HG03520 (cell line): Measurements from ENCODE around the gene F2RL1.
"Not testable (repeated sequence)": the region's sequence is repeated elsewhere in the genome, so short reads cannot be mapped to it uniquely, and the experiment has no call there.

Experiments
- ATAC-seq: cut with Tn5 transposase; IDR thresholded peaks from one replicate; pipeline ENCODE4 v1.9.1; 2021; ENCODE audit warnings: mild to moderate bottlenecking, moderate library complexity; ENCODE audit not compliant: unreplicated experiment

Gene F2RL1

GRCh38 chr5:76849419-76850291 is 30.8 kb downstream of the F2RL1 start, which contains the start of gene S100Z:
TSS of gene S100Z (plus strand) at chr5:76850014. CDS start at chr5:76875360, 25,346 bp downstream.
- ATAC-seq, result no peak

GRCh38 chr5:76850543-76851145 is 31.8 kb downstream of the F2RL1 start:
- no peak for ATAC-seq

DNA sequence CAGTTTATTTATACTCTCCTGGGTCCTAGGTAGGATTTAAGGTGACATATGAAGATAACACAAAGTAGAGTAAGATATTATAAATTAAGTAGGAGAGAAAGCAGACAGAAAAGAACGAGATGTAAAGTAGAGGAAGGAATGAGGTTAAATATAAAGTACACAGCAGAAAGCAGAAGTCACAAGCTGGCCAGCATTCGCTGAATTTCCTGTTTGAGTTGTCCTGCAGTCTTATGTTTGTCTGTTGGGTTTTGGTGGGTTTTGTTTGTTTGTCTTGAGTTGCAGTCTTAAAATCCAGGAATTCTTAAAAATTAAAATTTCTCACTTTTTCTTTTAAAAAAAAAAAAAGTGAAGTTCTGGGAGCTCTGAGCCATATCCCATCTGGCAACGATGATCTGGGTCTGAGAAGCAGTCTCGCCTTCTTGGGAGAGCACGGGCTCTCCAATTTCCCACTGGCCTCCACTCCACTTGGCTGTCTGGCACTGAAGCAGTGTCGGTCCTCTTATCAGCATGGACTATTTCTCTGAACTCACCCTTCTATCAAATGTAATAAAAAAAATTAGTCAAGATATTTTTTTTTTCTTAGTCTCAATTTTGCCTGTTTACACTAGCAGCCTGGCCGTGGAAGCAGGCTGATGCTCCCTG is 33.0 kb downstream of the F2RL1 start:
- ATAC-seq, result no peak

DNA sequence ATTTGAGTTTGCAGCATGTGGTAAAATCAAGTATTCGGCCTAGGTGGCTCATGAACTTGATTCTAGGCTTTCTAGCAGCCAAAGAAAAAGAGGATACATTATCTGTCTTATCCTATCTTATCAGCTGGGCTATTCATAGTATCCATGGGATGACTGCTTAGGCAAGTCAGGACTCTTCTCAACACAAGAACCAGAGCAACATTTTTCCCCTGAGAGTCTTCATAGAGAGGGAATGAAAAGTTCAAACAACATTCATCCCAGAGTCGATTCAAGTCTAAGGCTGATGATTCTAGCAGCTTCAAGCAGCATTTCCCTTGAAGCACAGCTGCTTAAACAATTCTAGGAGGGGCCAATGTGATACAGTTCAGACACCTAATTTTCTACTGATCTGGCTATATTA is 33.9 kb downstream of the F2RL1 start:
- ATAC-seq, result no peak

- ATAC-seq, result not testable (repeated sequence)
Measured at GRCh38 chr5:76853741-76854140, 34.9 kb downstream of the F2RL1 start.

- ATAC-seq, result no peak
Measured at GRCh38 chr5:76854644-76855043, 35.8 kb downstream of the F2RL1 start.

DNA sequence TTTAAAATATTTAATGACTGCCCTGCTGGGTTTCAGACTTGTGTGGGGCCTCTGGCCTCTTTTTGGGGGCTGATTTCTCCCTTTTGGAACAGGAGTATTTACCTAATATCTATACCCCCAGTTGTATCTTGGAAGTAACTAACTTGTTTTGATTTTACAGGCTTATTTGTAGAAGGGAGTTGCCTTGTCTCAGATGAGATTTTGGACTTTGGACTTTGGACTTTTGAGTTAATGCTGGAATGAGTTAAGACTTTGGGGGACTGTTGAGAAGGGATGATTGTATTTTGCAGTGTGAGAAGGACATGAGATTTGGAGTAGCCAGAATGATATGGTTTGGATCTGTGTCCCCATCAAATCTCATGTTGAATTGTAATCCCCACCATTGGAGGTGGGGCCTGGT is 36.7 kb downstream of the F2RL1 start:
- not testable (repeated sequence) for ATAC-seq

DNA sequence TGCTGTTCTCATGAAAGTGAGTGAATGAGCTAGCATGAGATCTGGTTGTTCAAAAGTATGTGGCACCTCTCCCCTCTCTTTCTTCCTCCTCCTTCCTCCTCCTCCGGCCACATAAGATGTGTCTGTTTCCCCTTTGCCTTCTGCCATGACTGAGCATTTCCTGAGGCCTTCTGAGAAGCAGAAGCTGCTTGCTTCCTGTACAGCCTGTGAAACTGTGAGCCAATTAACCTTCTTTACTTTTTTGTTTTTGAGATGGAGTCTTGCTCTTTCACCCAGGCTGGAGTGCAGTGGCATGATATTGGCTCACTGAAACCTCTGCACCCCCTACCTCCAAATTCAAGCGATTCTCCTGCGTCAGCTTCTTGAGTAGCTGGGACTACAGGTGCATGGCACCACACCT is 37.1 kb downstream of the F2RL1 start:
- ATAC-seq, result no peak

DNA sequence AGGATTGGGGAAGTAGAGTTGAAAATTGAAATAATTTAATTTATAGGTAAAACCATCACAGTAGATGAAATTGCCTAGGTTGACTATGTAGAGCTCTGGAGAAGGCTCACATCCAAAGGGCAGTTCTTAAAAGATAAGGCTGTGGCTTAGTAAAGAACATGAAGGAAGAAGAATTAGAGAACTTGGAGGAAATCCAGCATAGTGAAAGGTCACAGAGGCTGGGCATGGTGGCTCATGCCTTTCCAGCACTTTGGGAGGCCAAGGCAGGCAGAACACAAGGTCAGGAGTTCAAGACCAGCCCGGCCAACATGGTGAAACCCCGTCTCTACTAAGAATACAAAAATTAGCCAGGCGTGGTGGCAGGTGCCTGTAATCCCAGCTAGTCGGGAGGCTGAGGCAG is 38.0 kb downstream of the F2RL1 start:
- not testable (repeated sequence) for ATAC-seq

GRCh38 chr5:76859591-76860247 is 40.9 kb downstream of the F2RL1 start:
- ATAC-seq, result no peak

- no peak for ATAC-seq
Measured at GRCh38 chr5:76861612-76862011, 42.8 kb downstream of the F2RL1 start.

GRCh38 chr5:76863001-76863400 is 44.2 kb downstream of the F2RL1 start:
- no peak for ATAC-seq

DNA sequence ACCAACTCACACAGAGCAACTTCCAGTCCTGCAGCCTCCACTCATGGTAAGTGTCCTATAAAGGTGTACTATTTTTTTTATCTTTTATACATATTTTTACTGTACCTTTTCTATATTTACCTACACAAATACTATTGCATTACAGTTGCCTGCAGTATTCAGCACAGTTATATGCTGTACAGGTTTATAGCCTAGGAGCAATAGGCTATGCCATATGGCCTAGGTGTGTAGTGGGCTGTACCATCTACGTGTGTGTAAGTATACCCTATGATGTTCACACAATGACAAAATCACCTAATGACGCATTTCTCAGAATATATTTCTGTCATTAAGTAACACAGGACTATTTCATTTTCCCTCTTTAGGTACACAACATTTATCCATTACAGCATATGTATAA is 47.7 kb downstream of the F2RL1 start:
- ATAC-seq, result no peak

DNA sequence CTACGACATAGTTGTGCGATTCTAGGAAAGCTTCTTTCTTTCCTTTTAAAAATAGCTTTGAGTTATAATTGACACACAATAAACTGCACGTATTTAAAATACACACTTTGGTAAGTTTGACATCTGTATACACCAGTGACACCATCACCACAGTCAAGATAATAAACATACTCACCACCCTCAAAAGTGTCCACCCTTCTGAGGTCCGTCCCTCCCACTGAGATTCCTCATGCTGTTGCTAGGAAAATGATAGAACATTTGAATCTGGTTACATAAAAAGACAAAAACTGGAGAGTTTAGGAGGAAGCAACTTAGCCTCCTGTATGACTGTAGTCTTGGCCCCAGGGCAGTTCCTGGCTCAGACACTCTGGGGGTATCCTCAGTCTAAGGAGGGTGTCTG is 48.2 kb downstream of the F2RL1 start:
- no peak for ATAC-seq

- ATAC-seq, result no peak
Measured at GRCh38 chr5:76867827-76868693, 49.2 kb downstream of the F2RL1 start.

- ATAC-seq, result no peak
Measured at GRCh38 chr5:76870046-76870445, 51.2 kb downstream of the F2RL1 start.

DNA sequence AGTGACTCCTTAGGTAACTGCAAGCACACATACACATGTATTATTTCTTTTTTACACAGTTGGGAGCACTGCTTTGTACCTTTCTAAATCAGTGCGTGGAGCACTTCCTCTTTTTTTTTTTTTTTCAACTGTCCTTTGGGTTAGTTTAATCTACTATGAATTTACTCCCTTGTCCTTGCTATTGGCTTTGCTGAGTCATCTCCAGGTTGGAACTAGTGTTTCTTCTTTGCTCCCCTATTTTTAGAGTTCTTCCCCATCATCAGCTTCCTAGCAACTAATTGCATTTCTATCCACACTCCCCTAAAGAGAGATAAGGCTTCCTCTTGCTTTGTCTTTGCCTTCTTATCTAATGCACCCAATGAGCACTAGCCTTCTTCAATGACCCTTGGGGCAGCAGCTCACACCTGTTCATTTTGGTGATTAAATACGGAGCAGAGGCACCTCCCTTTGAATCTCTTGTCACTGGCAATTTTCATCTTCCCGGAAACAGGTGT is 55.3 kb downstream of the F2RL1 start:
- no peak for ATAC-seq
